Aorta (tissue), 5 donors: Measurements from ENCODE around the gene CAPN8. TPM values are rescaled to one million over a fixed set of nuclear protein-coding genes. Genes with fewer than 3 reads are reported as not detected.

Experiments
- ATAC-seq: fragments of 200-7000 bp; cut with Tn5 transposase; one replicate; pipeline ENCODE4 v1.9.1; 2022; ENCODE audit warnings: moderate library complexity; ENCODE audit not compliant: low FRiP score
- DNase-seq, 2 donors: peaks; one replicate each; pipeline ENCODE4 v3.0.0-alpha.2; 2020
- H3K27ac ChIP-seq, 2 donors: one replicate each; pipeline ENCODE4 v1.5.1; 2013; ENCODE audit warnings: low read length in 2 of 2, mild to moderate bottlenecking in 2 of 2, moderate library complexity in 2 of 2, control low read depth in 1 of 2, inconsistent platforms in 1 of 2, low read depth in 1 of 2
- H3K27me3 ChIP-seq, 2 donors: one replicate each; pipeline ENCODE4 v1.6.1; 2013; ENCODE audit warnings: control low read depth in 1 of 2, low read length in 1 of 2, mild to moderate bottlenecking in 1 of 2, moderate library complexity in 1 of 2; ENCODE audit not compliant: insufficient read depth in 2 of 2, control insufficient read depth in 1 of 2
- H3K36me3 ChIP-seq, 2 donors: one replicate each; pipeline ENCODE4 v1.6.1; 2013; ENCODE audit warnings: control low read depth in 1 of 2, low read length in 1 of 2, mild to moderate bottlenecking in 1 of 2; ENCODE audit not compliant: insufficient read depth in 2 of 2, control insufficient read depth in 1 of 2
- H3K4me1 ChIP-seq, 2 donors: one replicate each; pipeline ENCODE4 v1.6.1; 2013; ENCODE audit warnings: low read length in 2 of 2, control low read depth in 1 of 2, mild to moderate bottlenecking in 1 of 2, moderate library complexity in 1 of 2; ENCODE audit not compliant: insufficient read depth in 2 of 2, control insufficient read depth in 1 of 2
- H3K4me3 ChIP-seq, 2 donors: one replicate each; pipeline ENCODE4 v1.5.1; 2013; ENCODE audit warnings: low read length in 2 of 2, control low read depth in 1 of 2, mild to moderate bottlenecking in 1 of 2
- H3K9me3 ChIP-seq: one replicate; pipeline ENCODE4 v1.6.1; 2013; ENCODE audit warnings: mild to moderate bottlenecking, low read length; ENCODE audit not compliant: control insufficient read depth
- WGBS, 2 donors: extraction: QIAGEN DNeasy Blood & Tissue Kit; methylation state at CpG; one replicate each; pipeline ENCODE4 v1.1.7; 2013; 5-methylcytosine and 5-hydroxymethylcytosine counted together
- intact Hi-C, 2 donors: fragments of 100-400 bp; cut with DNase I; formaldehyde crosslinking; loops; one replicate each; pipeline versions ENCODE4 v1.14.2 to v1.15.0; 2022
- polyA plus RNA-seq, 2 donors: library from polyadenylated mRNA; stranded (reverse); fragments of 200-250 nt; gene quantifications; one replicate each; pipeline ENCODE4 v1.2.3, GENCODE V29; 2013
- total RNA-seq, 2 donors: library from RNA; stranded (reverse); fragmentation: NEBNext Ultra II Directional; extraction: Animal tissue kit (Norgen Biotek cat#: 25700); gene quantifications; one replicate each; pipeline ENCODE4 v1.2.1, GENCODE V29; 2021
- donor health status: healthy with polysubstance abuse.
- donor health status: Bipolar disorder and iron deficiency.
- donor health status: DM: no; HTN: no; CAD: no.
- donor health status: DM: no; HTN: no; CAD: no.
- donor health status: DM: yes; HTN: yes; CAD: no.

The CAPN8 gene
- total and polyA plus RNA-seq, 4 donors = 0.33 to 2.9 (median 0.45) TPM; not detected in 1

GRCh38 chr1:223540485-223541106, 124.9 kb downstream of the CAPN8 start:
- Histone ChIP-seq H3K27me3 (no peaks in the 10 kb centered on the region), H3K4me3 (no peak overlapping the region), H3K27ac (no peak overlapping the region), H3K4me1 (no peaks in the 10 kb centered on the region), H3K9me3 (no peaks in the 10 kb centered on the region), H3K36me3 (no peaks in the 10 kb centered on the region)
- 73 to 74% methylated on average over 11 of the region's 11 CpGs for WGBS, 2 donors
- intact Hi-C loops = no loop called here
- no peak for ATAC-seq
- no peak for DNase-seq

GRCh38 chr1:223539750-223540149, 125.8 kb downstream of the CAPN8 start:
- 75 to 76% methylated on average over 3 of the region's 3 CpGs for WGBS, 2 donors
- Histone ChIP-seq H3K36me3 (no peaks in the 10 kb centered on the region), H3K4me3 (no peak overlapping the region), H3K4me1 (no peaks in the 10 kb centered on the region), H3K27me3 (no peaks in the 10 kb centered on the region), H3K9me3 (no peaks in the 10 kb centered on the region), H3K27ac (no peak overlapping the region)
- DNase-seq (no peak), ATAC-seq (no peak)
- intact Hi-C loops = no loop called here

GRCh38 chr1:223538981-223539380, 126.5 kb downstream of the CAPN8 start:
- H3K9me3 ChIP-seq = no peaks in the 10 kb centered on the region
- DNase-seq (no peak), ATAC-seq (no peak)
- H3K36me3 ChIP-seq = no peaks in the 10 kb centered on the region
- intact Hi-C loops = no loop called here
- 65 to 72% methylated on average over 7 of the region's 7 CpGs for WGBS, 2 donors
- no peak overlapping the region for H3K27ac ChIP-seq
- H3K27me3 ChIP-seq = no peaks in the 10 kb centered on the region
- H3K4me1 ChIP-seq = no peaks in the 10 kb centered on the region
- no peak overlapping the region for H3K4me3 ChIP-seq

- intact Hi-C loops = no loop called here
- no peaks in the 10 kb centered on the region for H3K36me3 ChIP-seq
- no peaks in the 10 kb centered on the region for H3K27me3 ChIP-seq
- H3K27ac ChIP-seq = no peak overlapping the region
- no peak overlapping the region for H3K4me3 ChIP-seq
- H3K4me1 ChIP-seq = no peaks in the 10 kb centered on the region
- 87 to 88% methylated on average over 5 of the region's 5 CpGs for WGBS, 2 donors
- ATAC-seq (no peak), DNase-seq (no peak)
- no peaks in the 10 kb centered on the region for H3K9me3 ChIP-seq
Measured at GRCh38 chr1:223535319-223535718, 130.2 kb downstream of the CAPN8 start.

- Histone ChIP-seq H3K9me3 (no peaks in the 10 kb centered on the region), H3K27me3 (no peaks in the 10 kb centered on the region), H3K4me3 (no peak overlapping the region), H3K4me1 (no peaks in the 10 kb centered on the region), H3K36me3 (no peaks in the 10 kb centered on the region), H3K27ac (no peak overlapping the region)
- ATAC-seq (no peak), DNase-seq (no peak)
- intact Hi-C loops = no loop called here
- 90 to 93% methylated on average over 3 of the region's 3 CpGs for WGBS, 2 donors
Measured at GRCh38 chr1:223534677-223535076, 130.8 kb downstream of the CAPN8 start.

GRCh38 chr1:223533708-223534107, 131.8 kb downstream of the CAPN8 start:
- Histone ChIP-seq H3K36me3 (no peaks in the 10 kb centered on the region), H3K9me3 (no peaks in the 10 kb centered on the region), H3K4me1 (no peaks in the 10 kb centered on the region), H3K4me3 (no peak overlapping the region), H3K27ac (no peak overlapping the region), H3K27me3 (no peaks in the 10 kb centered on the region)
- WGBS, 2 donors = 64 to 90% methylated on average over 2 of the region's 2 CpGs
- DNase-seq (no peak), ATAC-seq (no peak)
- intact Hi-C loops = no loop called here

GRCh38 chr1:223531742-223532341, 133.7 kb downstream of the CAPN8 start:
- DNase-seq = peak in 1 of 2 donors; percentile 55
- intact Hi-C loops = no loop called here

GRCh38 chr1:223525957-223526356, 139.5 kb downstream of the CAPN8 start:
- H3K4me3 ChIP-seq = no peak overlapping the region
- H3K4me1 ChIP-seq = no peaks in the 10 kb centered on the region
- intact Hi-C loops = no loop called here
- H3K27ac ChIP-seq = no peak overlapping the region
- H3K27me3 ChIP-seq = no peaks in the 10 kb centered on the region
- H3K9me3 ChIP-seq = peaks cover 3% of the 10 kb centered on the region
- H3K36me3 ChIP-seq = no peaks in the 10 kb centered on the region
- ATAC-seq = no peak
- DNase-seq = no peak
- 75 to 86% methylated on average over 3 of the region's 3 CpGs for WGBS, 2 donors

More at GRCh38 chr1:223531742-223532341, 133.7 kb downstream of the CAPN8 start:
- WGBS, 2 donors = 51 to 53% methylated on average over 11 of the region's 11 CpGs
- no peak overlapping the region for H3K27ac ChIP-seq
- no peaks in the 10 kb centered on the region for H3K4me1 ChIP-seq
- no peak overlapping the region for H3K4me3 ChIP-seq
- H3K27me3 ChIP-seq = no peaks in the 10 kb centered on the region
- no peaks in the 10 kb centered on the region for H3K36me3 ChIP-seq
- H3K9me3 ChIP-seq = peaks cover 3% of the 10 kb centered on the region
- ATAC-seq = no peak

- peaks cover 3% of the 10 kb centered on the region for H3K9me3 ChIP-seq
- WGBS, 2 donors = 73 to 88% methylated on average over 3 of the region's 3 CpGs
- H3K27me3 ChIP-seq = no peaks in the 10 kb centered on the region
- H3K4me1 ChIP-seq = no peaks in the 10 kb centered on the region
- H3K4me3 ChIP-seq = no peak overlapping the region
- H3K36me3 ChIP-seq = no peaks in the 10 kb centered on the region
- intact Hi-C loops = no loop called here
- H3K27ac ChIP-seq = no peak overlapping the region
- ATAC-seq = no peak
- no peak for DNase-seq
Measured at GRCh38 chr1:223525546-223525945, 140.0 kb downstream of the CAPN8 start.
